ENCODE data around the gene ARG2.

ARG2 gene

DNA sequence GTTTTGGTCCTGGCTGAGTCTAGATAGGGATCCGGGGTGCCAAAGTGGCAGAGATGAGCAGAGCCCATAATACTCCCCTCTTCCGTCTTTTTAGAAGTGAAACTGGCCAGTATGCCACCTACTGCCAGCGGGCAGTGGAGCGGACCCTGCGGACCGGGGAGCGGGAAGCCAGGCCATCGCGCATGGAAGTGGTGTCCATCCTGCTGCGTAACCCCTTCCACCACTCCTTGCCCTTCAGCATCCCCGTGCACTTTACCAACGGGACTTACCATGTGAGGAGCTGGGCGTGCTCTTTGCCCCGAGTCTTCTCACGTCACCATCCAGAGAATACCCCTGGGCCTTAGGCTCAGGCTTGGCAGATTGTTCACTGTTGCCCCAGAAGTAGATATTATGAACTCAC, 40.7 kb upstream of the ARG2 start:
- no peak overlapping the region for H3K4me3 ChIP-seq (ENCODE audit: low read depth, low read length)
- TF ChIP-seq, protein P1, sequence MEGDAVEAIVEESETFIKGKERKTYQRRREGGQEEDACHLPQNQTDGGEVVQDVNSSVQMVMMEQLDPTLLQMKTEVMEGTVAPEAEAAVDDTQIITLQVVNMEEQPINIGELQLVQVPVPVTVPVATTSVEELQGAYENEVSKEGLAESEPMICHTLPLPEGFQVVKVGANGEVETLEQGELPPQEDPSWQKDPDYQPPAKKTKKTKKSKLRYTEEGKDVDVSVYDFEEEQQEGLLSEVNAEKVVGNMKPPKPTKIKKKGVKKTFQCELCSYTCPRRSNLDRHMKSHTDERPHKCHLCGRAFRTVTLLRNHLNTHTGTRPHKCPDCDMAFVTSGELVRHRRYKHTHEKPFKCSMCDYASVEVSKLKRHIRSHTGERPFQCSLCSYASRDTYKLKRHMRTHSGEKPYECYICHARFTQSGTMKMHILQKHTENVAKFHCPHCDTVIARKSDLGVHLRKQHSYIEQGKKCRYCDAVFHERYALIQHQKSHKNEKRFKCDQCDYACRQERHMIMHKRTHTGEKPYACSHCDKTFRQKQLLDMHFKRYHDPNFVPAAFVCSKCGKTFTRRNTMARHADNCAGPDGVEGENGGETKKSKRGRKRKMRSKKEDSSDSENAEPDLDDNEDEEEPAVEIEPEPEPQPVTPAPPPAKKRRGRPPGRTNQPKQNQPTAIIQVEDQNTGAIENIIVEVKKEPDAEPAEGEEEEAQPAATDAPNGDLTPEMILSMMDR (IDR thresholded peaks at IDR 0.05; ENCODE audit: control insufficient read depth, extremely low read depth, insufficient read depth) = no peak
- DNase-seq (ENCODE audit: low read depth) = no peak

DNA sequence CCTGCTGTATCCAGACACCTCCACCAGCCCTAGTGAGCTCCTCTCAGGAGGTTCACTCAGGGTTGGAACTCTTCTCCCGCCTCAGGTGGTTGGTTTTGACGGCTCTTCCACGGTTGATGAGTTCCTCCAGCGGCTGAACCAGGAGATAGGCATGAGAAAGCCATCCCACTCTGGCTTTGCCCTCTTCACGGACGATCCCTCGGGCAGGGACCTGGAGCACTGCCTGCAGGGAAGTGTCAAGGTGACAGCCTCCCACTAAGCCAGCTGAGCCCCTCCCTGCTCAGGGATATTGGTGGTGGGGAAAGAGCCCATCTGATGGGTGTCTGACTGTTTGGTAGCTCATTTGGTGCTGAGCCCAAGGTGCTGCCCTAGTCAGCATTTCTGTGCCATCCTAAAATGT, 40.1 kb upstream of the ARG2 start:
- TF ChIP-seq, protein P1 (IDR thresholded peaks at IDR 0.05; ENCODE audit: control insufficient read depth, extremely low read depth, insufficient read depth) = no peak
- no peak overlapping the region for H3K4me3 ChIP-seq (ENCODE audit: low read depth, low read length)
- DNase-seq (ENCODE audit: low read depth) = no peak

DNA sequence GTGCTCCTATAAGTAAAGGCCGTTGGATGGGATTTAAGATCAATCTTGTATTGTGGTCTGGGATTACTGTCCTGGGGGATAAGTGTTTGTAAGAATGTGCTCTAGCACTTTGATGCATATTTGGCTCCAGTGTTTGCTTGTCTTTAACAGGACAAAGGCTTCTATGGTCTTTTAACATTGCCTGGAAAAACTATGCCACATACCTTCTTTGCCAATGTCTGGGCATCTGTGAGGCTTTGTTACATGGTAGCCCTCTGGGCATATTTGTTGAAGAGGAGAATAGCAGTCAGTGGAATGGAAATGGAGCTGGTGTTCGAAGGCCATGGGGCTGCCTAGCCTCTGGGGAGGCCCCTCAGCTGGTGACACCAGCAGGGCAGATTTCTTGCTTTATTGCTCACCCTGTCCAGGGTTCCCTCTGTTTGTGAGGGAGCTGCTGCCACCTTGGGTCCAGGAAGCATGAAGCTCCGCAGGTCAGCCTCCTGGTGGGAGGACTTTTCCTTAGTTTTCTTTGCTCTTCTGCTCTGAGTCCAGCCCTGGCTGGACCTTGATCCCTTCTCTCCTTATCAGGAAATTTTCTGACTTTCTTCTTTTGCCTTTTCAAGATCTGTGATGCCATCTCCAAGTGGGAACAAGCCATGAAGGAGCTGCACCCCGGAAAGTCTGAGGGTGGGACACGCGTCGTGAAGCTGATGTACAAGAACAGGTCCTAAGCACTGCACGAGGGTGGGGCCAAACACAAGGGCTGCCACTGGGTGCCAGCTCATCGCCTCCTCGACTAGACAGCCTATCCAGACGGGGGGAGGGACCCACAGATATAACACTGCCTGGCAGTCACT, 39.2 kb upstream of the ARG2 start:
- no peak overlapping the region for H3K4me3 ChIP-seq (ENCODE audit: low read depth, low read length)
- DNase-seq (ENCODE audit: low read depth) = no peak
- TF ChIP-seq, protein P1 (IDR thresholded peaks at IDR 0.05; ENCODE audit: control insufficient read depth, extremely low read depth, insufficient read depth) = no peak

DNA sequence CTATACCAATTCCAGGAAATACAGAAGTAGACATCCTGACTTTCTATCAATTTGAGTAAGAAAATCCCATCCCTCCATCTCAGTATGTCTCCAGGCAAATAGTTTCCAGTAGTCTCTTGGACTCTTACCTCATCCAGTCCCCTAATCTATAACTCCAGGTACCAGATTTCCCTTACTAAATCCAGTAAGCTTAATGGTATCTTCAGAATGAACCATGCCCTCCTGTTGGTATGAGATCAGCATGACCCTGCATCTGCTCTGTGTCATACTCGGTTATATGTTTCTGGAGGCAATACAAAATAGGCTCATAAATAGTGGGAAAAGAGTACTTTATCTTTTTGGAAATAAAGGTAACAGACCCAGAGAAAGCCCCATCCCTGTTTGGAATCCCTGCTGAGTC, 38.1 kb upstream of the ARG2 start:
- TF ChIP-seq, protein P1 (IDR thresholded peaks at IDR 0.05; ENCODE audit: control insufficient read depth, extremely low read depth, insufficient read depth) = no peak

DNA sequence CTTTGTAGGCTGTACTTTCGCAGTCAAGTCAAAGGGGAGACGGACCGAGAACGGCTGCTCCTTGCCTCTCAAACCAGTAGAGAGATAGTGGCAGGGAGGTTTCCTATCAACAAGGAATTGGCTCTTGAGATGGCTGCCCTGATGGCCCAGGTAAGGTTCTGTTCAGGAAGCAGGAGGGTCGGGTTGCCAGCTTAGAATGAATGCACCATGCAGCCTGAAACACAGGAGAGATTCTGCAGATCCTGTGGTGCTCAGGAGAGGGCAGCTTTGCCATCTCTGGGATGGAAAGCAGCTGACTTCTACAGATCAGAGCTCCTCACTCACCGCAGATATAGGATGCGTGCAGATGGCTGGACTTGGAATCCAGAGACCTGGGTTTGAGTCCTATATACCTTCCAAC, 37.7 kb upstream of the ARG2 start:
- TF ChIP-seq, protein P1 (IDR thresholded peaks at IDR 0.05; ENCODE audit: control insufficient read depth, extremely low read depth, insufficient read depth) = peak; percentile 19; the same call in 1 of the 2 replicates
- no peak overlapping the region for H3K4me3 ChIP-seq (ENCODE audit: low read depth, low read length)
- no peak for DNase-seq (ENCODE audit: low read depth)

More for the DNA sequence above, 38.1 kb upstream of the ARG2 start:
- H3K4me3 ChIP-seq (ENCODE audit: low read depth, low read length) = no peak overlapping the region
- DNase-seq (ENCODE audit: low read depth) = no peak

DNA sequence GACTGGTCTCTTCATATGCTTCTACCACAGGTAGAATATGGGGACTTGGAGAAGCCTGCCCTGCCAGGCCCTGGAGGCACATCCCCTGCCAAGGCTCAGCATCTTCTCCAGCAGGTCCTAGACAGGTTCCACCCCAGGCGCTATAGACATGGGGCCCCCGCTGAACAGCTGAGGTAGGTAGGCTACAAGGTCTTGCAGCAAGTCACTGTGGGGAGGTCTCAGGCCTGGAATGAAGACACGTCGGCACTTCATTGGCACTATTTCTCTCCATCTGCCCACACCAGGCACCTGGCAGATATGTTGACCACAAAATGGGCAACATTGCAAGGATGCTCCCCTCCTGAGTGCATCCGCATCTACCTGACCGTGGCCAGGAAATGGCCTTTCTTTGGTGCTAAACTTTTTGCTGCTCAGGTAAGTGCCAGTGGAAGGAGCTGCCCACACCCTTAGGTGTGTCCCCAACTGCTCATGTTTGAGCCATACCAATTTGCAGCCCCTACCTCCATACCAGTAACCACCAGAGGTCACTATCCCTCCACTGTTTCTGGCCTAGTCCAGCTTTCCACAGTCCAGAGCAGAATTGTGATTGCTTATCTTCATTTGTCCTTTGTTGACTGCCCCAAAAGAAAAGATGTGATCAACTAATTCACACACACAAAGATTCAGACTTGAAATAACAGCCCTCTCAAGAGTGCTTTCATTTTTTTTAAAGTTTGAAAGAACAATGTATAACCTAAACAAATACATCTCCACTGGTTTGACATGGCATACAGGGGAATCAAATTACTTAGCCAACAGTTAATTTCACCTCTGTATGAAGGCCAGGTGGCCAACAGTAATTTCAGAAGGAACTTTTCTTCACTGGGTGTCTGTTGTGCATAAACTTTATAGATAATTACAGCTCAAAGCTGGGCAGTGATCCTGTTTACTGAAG, 35.7 kb upstream of the ARG2 start:
- TF ChIP-seq, protein P1 (IDR thresholded peaks at IDR 0.05; ENCODE audit: control insufficient read depth, extremely low read depth, insufficient read depth) = peak; percentile 89
- DNase-seq (ENCODE audit: low read depth) = no peak
- no peak overlapping the region for H3K4me3 ChIP-seq (ENCODE audit: low read depth, low read length)

Data from LNCaP clone FGC (cell line).